ENCODE data around the gene ITGA11. TPM values are rescaled to one million over a fixed set of nuclear protein-coding genes. Genes with fewer than 3 reads are reported as not detected.

ITGA11 gene, protein sequence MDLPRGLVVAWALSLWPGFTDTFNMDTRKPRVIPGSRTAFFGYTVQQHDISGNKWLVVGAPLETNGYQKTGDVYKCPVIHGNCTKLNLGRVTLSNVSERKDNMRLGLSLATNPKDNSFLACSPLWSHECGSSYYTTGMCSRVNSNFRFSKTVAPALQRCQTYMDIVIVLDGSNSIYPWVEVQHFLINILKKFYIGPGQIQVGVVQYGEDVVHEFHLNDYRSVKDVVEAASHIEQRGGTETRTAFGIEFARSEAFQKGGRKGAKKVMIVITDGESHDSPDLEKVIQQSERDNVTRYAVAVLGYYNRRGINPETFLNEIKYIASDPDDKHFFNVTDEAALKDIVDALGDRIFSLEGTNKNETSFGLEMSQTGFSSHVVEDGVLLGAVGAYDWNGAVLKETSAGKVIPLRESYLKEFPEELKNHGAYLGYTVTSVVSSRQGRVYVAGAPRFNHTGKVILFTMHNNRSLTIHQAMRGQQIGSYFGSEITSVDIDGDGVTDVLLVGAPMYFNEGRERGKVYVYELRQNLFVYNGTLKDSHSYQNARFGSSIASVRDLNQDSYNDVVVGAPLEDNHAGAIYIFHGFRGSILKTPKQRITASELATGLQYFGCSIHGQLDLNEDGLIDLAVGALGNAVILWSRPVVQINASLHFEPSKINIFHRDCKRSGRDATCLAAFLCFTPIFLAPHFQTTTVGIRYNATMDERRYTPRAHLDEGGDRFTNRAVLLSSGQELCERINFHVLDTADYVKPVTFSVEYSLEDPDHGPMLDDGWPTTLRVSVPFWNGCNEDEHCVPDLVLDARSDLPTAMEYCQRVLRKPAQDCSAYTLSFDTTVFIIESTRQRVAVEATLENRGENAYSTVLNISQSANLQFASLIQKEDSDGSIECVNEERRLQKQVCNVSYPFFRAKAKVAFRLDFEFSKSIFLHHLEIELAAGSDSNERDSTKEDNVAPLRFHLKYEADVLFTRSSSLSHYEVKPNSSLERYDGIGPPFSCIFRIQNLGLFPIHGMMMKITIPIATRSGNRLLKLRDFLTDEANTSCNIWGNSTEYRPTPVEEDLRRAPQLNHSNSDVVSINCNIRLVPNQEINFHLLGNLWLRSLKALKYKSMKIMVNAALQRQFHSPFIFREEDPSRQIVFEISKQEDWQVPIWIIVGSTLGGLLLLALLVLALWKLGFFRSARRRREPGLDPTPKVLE
- total RNA-seq, result 0.53 TPM in 1 of 2 replicates, not detected in the other

DNA sequence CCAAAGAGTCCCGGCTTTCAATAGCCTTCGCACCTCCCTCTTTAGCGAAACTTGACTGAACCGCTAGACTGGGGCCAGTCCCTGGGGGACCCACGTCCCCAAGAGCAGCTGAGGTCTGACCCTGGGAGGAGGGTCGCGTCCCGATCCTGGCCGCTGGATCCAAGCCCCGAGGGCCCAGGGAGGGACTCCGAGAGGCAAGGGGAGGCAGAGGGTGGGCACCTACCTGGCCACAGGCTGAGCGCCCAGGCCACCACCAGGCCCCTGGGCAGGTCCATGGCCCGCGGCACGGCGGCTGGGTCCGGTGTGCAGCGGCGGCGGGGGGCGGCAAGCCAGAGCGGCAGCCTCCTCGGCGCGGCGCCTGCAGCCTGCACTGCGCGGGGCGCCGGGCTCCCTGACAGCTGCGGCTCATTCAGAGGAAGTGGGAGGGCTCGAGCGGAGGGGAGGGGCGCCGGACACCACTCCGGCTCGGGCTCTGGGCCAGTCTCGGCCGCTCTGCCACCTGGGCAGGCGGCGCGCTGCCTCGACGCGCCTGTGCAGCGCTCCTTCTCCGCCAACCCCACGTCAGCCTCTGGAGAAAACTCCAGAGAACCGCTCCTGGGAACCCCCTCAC is at the start of gene ITGA11:
Gene ITGA11 (minus strand): TSS at position 372 of the 610 bp plus-strand sequence. CDS start 97 bp downstream, at position 275.
- TF ChIP-seq, protein P1, sequence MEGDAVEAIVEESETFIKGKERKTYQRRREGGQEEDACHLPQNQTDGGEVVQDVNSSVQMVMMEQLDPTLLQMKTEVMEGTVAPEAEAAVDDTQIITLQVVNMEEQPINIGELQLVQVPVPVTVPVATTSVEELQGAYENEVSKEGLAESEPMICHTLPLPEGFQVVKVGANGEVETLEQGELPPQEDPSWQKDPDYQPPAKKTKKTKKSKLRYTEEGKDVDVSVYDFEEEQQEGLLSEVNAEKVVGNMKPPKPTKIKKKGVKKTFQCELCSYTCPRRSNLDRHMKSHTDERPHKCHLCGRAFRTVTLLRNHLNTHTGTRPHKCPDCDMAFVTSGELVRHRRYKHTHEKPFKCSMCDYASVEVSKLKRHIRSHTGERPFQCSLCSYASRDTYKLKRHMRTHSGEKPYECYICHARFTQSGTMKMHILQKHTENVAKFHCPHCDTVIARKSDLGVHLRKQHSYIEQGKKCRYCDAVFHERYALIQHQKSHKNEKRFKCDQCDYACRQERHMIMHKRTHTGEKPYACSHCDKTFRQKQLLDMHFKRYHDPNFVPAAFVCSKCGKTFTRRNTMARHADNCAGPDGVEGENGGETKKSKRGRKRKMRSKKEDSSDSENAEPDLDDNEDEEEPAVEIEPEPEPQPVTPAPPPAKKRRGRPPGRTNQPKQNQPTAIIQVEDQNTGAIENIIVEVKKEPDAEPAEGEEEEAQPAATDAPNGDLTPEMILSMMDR (IDR thresholded peaks at IDR 0.05; ENCODE audit: insufficient read depth, low read length, severe bottlenecking), result no peak
- no peak for FAIRE-seq
- peak within 1 kb of the TSS; percentile 6 for H3K4me3 ChIP-seq (ENCODE audit: low read depth, low read length)
- H3K27me3 ChIP-seq (ENCODE audit: control insufficient read depth, insufficient read depth, low read length), result peaks cover 25% of the 10 kb centered on the region
- DNase-seq (ENCODE audit: low read depth), result peak; percentile 39
- H3K36me3 ChIP-seq (ENCODE audit: control insufficient read depth, insufficient read depth, low read length), result no peaks in the 10 kb centered on the region

DNA sequence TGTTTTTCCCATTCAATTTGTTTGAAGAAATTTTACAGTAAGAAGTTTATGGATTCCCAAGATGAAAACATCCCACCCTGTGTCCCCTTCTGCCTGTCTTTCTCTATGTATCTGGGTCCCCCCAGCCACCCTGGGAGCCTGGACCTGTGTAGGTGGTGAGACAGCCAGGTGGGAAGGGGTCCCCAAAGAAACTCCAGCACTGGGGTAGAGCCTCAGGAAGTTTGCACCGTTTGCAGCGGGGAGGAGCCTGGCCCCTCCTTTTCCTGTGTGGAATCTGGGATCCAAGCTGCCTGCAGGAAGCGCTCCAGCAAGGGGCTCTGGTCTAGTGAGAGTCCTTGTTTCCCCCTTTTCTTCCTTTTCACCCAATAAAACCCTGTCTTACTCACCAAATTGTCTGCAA is 49.4 kb upstream of the ITGA11 start:
- TF ChIP-seq, protein P1 (IDR thresholded peaks at IDR 0.05; ENCODE audit: insufficient read depth, low read length, severe bottlenecking), result no peak
- H3K36me3 ChIP-seq (ENCODE audit: control insufficient read depth, insufficient read depth, low read length), result no peaks in the 10 kb centered on the region
- H3K4me3 ChIP-seq (ENCODE audit: low read depth, low read length), result no peak overlapping the region
- FAIRE-seq (no peak), DNase-seq (ENCODE audit: low read depth) (no peak)
- peaks cover 6% of the 10 kb centered on the region for H3K27me3 ChIP-seq (ENCODE audit: control insufficient read depth, insufficient read depth, low read length)

DNA sequence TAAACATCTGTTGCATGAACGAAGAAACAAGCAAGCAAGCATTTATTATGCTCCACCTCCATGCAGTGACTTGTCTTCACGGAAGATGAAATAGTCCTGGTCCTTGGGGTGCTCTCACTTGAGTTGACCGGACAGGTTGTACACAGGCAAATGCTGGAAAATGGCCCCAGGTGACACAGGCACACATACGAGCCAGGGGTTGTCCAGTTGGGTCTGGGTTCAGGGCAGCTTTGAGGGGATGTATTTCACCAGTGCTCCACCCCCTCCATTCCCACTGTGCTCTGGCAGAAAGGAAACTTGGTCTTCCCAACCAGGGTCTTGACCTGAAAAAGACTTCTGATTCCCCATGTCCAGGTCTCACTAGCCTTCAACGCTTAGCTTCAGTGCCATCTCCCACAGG is 48.3 kb upstream of the ITGA11 start:
- Histone ChIP-seq H3K36me3 (ENCODE audit: control insufficient read depth, insufficient read depth, low read length) (no peaks in the 10 kb centered on the region), H3K27me3 (ENCODE audit: control insufficient read depth, insufficient read depth, low read length) (peaks cover 1% of the 10 kb centered on the region), H3K4me3 (ENCODE audit: low read depth, low read length) (no peak overlapping the region)
- DNase-seq (ENCODE audit: low read depth), result no peak
- TF ChIP-seq, protein P1 (IDR thresholded peaks at IDR 0.05; ENCODE audit: insufficient read depth, low read length, severe bottlenecking), result no peak
- FAIRE-seq, result peak; percentile 40

DNA sequence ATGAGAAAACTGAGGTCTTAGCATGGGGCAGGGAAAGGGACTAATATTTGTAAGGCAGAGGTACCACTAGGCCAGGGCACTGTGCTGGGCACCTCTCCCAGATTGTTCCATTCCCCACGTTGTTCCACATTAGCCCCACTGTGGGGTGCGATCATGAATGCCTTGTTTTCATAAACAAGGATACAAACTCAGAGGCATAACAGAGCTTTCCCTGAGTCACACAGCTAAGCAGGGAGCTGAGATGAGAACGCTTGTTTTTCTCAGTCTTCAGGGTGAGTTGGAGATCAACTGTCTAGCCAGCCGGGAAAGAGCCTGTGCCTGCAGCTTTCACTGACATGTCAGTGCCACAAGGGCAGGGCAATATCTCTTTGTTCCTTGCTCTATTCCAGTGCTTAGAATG is 47.9 kb upstream of the ITGA11 start:
- FAIRE-seq, result no peak

DNA sequence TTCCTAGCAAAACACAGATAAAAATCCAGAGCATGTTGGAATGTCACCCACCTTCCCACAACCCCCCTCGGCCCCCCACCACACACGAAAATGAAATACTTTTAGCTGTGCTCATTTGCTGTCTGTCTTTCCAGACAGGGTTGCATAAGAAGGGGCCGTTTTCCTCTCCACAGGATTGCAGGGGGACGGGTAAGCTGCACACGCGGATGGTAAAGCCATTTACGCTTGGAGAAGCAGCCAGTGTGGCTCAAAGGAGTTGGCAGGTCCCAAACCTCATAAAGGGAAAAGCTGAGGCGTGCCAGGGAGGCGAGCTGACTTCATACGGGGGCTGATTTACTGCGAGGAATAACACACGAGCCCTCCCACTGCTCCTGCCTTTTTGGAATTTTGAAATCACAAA is 47.4 kb upstream of the ITGA11 start:
- H3K4me3 ChIP-seq (ENCODE audit: low read depth, low read length), result no peak overlapping the region
- H3K27me3 ChIP-seq (ENCODE audit: control insufficient read depth, insufficient read depth, low read length), result peaks cover 1% of the 10 kb centered on the region
- TF ChIP-seq, protein P1 (IDR thresholded peaks at IDR 0.05; ENCODE audit: insufficient read depth, low read length, severe bottlenecking), result no peak
- FAIRE-seq (no peak), DNase-seq (ENCODE audit: low read depth) (no peak)
- no peaks in the 10 kb centered on the region for H3K36me3 ChIP-seq (ENCODE audit: control insufficient read depth, insufficient read depth, low read length)

More for the DNA sequence above, 47.9 kb upstream of the ITGA11 start:
- no peak overlapping the region for H3K4me3 ChIP-seq (ENCODE audit: low read depth, low read length)
- TF ChIP-seq, protein P1 (IDR thresholded peaks at IDR 0.05; ENCODE audit: insufficient read depth, low read length, severe bottlenecking), result no peak
- peaks cover 1% of the 10 kb centered on the region for H3K27me3 ChIP-seq (ENCODE audit: control insufficient read depth, insufficient read depth, low read length)
- H3K36me3 ChIP-seq (ENCODE audit: control insufficient read depth, insufficient read depth, low read length), result no peaks in the 10 kb centered on the region
- DNase-seq (ENCODE audit: low read depth), result no peak
